Measurements from ENCODE around the gene GNG14.
"Not testable (repeated sequence)": the region's sequence is repeated elsewhere in the genome, so short reads cannot be mapped to it uniquely, and the experiment has no call there.

The GNG14 gene

DNA sequence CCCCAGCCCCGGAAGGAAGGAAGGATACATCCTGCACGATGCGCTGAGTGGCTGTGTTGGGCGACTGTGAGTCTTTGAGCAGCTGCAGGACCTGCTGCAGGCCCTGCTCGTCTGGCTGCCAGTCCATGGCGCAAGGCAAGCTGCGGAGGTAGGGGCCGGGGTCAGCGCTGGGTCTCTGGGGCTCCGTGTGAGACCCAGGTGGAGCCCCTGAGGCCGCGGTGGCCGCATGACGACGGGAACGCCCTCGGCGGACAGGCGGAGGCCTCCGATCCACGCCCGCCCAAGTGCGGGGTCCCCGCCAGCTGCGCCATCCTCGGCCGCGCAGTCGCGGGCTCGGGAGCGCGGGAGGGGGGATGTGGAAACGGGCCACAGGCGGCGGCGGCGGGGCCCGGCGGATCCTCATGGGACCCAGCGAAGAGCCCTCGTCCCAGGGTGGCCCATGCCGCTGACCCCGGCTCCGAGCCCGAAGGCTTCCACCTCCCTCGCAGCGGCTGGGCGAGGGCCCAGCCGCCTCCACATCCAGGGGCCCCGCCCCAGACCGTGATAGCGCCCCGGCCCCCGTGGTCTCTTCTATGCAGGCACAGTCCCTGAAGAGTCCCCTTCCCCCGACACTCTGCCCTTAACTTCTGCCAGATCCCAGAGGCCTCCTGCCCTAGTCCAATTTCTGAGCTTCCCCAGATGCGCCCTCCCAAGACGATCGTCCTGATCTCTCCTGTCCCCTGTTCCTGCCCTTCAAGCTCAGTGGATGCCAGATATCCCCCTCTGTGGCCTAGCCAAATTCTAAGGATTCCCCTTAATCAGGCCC, 33.3 kb downstream of the GNG14 start:
- Histone ChIP-seq H3K36me3 (ENCODE audit: insufficient read depth, low read length) (peaks cover 30% of the 10 kb centered on the region), H3K4me2 (ENCODE audit: low read length) (peak overlapping the region; percentile 100), H3K9me3 (replicated peaks; ENCODE audit: low read length) (no peaks in the 10 kb centered on the region), H3K27me3 (ENCODE audit: control insufficient read depth, insufficient read depth, low read length) (no peaks in the 10 kb centered on the region), H3K4me1 (ENCODE audit: control insufficient read depth, insufficient read depth, low read length) (peaks cover 26% of the 10 kb centered on the region), H3K4me3 (ENCODE audit: low read length) (peak overlapping the region; percentile 88), H3K9ac (ENCODE audit: low read depth, low read length) (peak overlapping the region; percentile 91)

DNA sequence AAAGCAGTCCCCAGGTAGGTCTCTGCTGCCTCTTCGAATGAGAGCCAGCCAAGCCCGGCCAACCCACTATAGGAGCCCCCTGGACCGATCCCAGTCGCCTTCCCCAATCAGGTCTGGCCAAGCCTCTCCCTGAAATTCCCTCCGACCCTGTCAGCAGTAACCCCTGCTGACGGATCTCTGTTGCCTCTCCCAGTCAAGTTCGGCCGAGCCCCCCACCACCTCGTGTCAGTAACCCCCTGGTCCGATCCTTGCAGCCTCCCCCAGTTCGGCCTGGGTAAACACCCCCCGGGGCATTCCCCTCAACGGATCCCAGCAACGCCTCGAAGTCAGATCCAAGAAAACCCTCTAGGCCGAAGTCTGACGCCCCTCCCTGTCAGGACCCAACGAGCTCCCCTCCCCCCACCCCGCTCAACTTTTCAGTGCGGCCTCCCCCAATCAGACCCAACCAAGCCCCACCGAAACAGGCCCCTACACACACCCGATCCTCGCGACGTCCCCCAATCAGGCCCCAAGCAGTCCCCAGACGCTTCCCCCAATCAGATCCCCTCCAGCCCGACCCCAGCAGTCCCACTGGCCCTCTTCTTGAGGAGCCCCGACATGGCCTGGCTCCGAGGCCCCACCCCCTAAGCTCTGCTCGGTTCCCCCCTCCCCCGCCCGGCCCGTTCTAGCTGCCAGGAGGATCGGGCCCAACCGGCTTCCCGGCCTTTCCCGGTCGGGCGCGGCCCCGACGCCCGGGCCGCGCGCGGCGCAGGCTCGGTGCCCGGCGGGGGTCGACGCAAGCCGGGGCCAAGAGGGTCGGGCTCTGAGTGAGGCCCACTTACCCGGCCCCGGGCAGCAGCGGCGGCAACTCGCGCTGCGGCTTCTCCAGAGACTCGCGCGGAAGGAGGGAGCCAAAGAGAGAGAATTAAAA, 34.1 kb downstream of the GNG14 start:
- Histone ChIP-seq H3K4me3 (ENCODE audit: low read length) (peak overlapping the region; percentile 88), H3K9ac (ENCODE audit: low read depth, low read length) (peak overlapping the region; percentile 91), H3K27me3 (ENCODE audit: control insufficient read depth, insufficient read depth, low read length) (no peaks in the 10 kb centered on the region), H3K4me2 (ENCODE audit: low read length) (peak overlapping the region; percentile 100), H3K36me3 (ENCODE audit: insufficient read depth, low read length) (peaks cover 27% of the 10 kb centered on the region), H3K4me1 (ENCODE audit: control insufficient read depth, insufficient read depth, low read length) (peaks cover 26% of the 10 kb centered on the region), H3K9me3 (replicated peaks; ENCODE audit: low read length) (no peaks in the 10 kb centered on the region)

DNA sequence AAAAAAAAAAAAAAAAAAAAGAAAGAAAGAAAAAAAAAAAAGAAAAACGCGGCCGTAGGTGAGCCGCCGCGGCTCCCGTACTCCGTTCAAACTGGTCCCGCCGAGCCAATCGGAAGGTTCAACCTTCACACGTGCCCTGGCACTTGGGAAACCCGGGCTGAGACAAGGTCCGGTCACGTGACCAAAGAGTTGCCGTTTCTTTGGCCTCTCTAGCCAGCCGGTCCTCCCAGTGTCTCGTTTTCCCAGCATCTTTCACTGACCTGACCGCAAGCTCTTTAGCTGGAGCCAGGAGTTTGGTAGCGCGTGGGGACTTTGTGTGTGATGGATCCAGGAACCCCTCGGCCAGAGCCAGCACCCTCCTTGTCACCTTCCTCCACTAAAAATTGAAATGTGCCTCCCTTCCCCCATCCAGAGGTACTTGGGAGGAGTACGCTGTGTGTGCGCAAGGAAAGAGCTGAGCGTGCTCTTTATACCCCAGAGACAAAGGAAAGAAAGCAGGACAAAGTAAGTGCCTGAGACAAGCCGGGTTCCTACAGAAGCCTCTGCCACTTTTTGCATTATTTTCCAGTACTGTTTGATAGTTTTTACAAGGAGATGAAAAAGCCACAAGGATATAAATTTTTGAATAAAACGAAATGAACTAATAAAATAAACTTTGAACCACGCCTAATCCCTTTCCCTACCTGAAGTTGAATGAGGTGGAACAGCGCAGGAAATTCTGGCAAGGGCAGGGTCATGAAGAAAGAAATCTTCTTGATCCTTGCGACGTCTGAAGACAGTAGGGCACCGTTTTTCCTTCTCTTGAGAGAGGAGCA, 35.0 kb downstream of the GNG14 start:
- H3K4me3 ChIP-seq (ENCODE audit: low read length) = peak overlapping the region; percentile 88
- peak overlapping the region; percentile 91 for H3K9ac ChIP-seq (ENCODE audit: low read depth, low read length)
- peaks cover 24% of the 10 kb centered on the region for H3K36me3 ChIP-seq (ENCODE audit: insufficient read depth, low read length)
- H3K4me1 ChIP-seq (ENCODE audit: control insufficient read depth, insufficient read depth, low read length) = peaks cover 26% of the 10 kb centered on the region
- no peaks in the 10 kb centered on the region for H3K27me3 ChIP-seq (ENCODE audit: control insufficient read depth, insufficient read depth, low read length)
- no peaks in the 10 kb centered on the region for H3K9me3 ChIP-seq (replicated peaks; ENCODE audit: low read length)
- H3K4me2 ChIP-seq (ENCODE audit: low read length) = peak overlapping the region; percentile 97

DNA sequence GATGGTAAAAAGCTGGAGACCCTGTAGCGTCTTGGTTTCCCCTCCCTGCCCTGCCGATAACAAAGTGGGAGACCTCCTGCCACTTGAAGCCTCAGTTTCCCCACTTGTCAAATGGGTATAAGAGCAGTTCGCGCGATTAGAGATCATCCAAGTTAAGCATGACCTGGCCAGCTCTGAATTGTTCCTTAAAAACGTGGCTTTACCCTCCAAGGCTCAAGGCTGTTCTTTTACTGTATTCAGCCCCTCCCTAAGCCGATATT, 35.5 kb downstream of the GNG14 start:
- H3K4me2 ChIP-seq (ENCODE audit: low read length) = peak overlapping the region; percentile 97
- peaks cover 25% of the 10 kb centered on the region for H3K36me3 ChIP-seq (ENCODE audit: insufficient read depth, low read length)
- peak overlapping the region; percentile 88 for H3K4me3 ChIP-seq (ENCODE audit: low read length)
- H3K4me1 ChIP-seq (ENCODE audit: control insufficient read depth, insufficient read depth, low read length) = peaks cover 24% of the 10 kb centered on the region
- H3K9me3 ChIP-seq (replicated peaks; ENCODE audit: low read length) = no peaks in the 10 kb centered on the region
- no peaks in the 10 kb centered on the region for H3K27me3 ChIP-seq (ENCODE audit: control insufficient read depth, insufficient read depth, low read length)
- H3K9ac ChIP-seq (ENCODE audit: low read depth, low read length) = peak overlapping the region; percentile 91

DNA sequence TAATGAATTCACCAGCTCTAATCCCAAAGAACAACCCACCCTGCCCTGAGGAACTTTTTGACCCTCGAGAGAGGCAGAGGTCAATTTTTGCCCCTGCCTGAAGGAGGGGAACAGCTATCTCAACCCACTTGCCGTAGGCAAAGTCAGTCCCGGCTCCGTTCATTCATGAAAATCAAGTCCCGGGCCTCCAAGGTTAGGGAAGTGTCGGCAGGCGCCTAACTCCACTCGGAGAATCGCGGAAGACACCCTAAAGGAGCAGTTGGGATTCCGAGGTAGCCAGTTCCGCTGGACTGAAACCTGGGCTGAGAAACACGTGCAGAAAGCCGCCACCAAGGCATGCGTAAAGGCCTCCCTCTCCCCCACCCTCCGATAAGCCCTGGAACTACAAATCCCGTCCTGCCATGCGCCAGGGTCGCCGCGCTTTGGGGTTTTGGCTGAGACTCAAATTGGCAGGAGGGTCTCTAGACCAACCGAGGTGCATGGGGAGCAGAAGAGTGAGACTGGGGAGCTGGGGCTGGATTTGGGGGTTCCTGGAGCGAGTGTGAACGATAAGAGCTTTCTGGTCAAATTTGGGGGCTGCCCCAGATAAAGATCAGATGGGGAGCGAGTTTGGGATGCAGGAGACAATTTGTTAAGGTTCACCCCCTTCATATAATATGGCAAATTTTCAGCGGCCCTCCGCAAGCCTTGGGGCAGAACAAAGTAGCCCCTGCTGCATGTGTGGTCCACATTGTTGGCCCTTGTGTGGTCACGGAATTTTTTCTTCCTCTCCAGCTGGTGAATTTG, 36.0 kb downstream of the GNG14 start, which contains the start of gene TNPO2:
Gene TNPO2 (minus strand): TSS at position 292 of the 786 bp plus-strand sequence. CDS start 2,955 bp downstream, outside the sequence.
- peak within 1 kb of the TSS; percentile 97 for H3K4me2 ChIP-seq (ENCODE audit: low read length)
- H3K36me3 ChIP-seq (ENCODE audit: insufficient read depth, low read length) = peaks cover 25% of the 10 kb centered on the region
- peak within 1 kb of the TSS; percentile 91 for H3K9ac ChIP-seq (ENCODE audit: low read depth, low read length)
- H3K4me3 ChIP-seq (ENCODE audit: low read length) = peak within 1 kb of the TSS; percentile 88
- H3K27me3 ChIP-seq (ENCODE audit: control insufficient read depth, insufficient read depth, low read length) = no peaks in the 10 kb centered on the region
- peaks cover 19% of the 10 kb centered on the region for H3K4me1 ChIP-seq (ENCODE audit: control insufficient read depth, insufficient read depth, low read length)
- no peaks in the 10 kb centered on the region for H3K9me3 ChIP-seq (replicated peaks; ENCODE audit: low read length)

DNA sequence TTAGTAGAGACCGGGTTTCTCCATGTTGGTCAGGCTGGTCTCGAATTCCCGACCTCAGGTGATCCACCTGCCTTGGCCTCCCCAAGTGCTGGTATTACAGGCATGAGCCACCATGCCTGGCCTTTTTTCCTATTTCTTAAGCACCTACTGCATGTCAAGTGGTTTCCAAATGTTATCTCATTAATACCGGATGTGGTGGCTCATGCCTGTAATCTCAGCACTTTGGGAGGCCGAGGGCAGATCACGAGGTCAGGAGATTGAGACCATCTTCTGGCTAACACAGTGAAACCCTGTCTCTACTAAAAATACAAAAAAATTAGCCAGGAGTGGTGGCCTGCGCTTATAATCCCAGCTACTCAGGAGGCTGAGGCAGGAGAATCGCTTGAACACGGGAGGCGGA, 37.8 kb downstream of the GNG14 start:
- H3K9me3 ChIP-seq (replicated peaks; ENCODE audit: low read length); H3K4me1 ChIP-seq (ENCODE audit: control insufficient read depth, insufficient read depth, low read length); H3K9ac ChIP-seq (ENCODE audit: low read depth, low read length); H3K4me3 ChIP-seq (ENCODE audit: low read length); H3K4me2 ChIP-seq (ENCODE audit: low read length); H3K27me3 ChIP-seq (ENCODE audit: control insufficient read depth, insufficient read depth, low read length): not testable (repeated sequence)
- peaks cover 34% of the 10 kb centered on the region for H3K36me3 ChIP-seq (ENCODE audit: insufficient read depth, low read length)

DNA sequence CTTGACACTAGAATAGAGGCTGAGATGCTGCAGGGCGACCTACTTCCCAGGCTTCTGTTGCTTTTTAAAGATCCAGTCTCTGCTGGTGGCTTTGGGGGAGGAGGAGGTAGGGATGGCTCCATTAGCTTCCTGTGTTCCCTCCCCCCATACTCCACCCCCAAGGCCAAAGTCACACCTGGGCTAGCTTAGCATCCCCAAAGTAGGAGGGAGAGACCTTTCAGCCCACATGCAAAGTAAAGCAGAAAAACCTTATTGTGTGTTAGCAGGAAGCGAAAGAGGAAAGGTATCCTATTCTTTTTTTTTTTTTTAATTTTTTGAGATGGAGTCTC, 39.2 kb downstream of the GNG14 start:
- Histone ChIP-seq H3K4me1 (ENCODE audit: control insufficient read depth, insufficient read depth, low read length) (peaks cover 11% of the 10 kb centered on the region), H3K9ac (ENCODE audit: low read depth, low read length) (no peak overlapping the region), H3K9me3 (replicated peaks; ENCODE audit: low read length) (no peaks in the 10 kb centered on the region), H3K4me2 (ENCODE audit: low read length) (no peak overlapping the region), H3K4me3 (ENCODE audit: low read length) (no peak overlapping the region), H3K36me3 (ENCODE audit: insufficient read depth, low read length) (peaks cover 42% of the 10 kb centered on the region), H3K27me3 (ENCODE audit: control insufficient read depth, insufficient read depth, low read length) (no peaks in the 10 kb centered on the region)

DNA sequence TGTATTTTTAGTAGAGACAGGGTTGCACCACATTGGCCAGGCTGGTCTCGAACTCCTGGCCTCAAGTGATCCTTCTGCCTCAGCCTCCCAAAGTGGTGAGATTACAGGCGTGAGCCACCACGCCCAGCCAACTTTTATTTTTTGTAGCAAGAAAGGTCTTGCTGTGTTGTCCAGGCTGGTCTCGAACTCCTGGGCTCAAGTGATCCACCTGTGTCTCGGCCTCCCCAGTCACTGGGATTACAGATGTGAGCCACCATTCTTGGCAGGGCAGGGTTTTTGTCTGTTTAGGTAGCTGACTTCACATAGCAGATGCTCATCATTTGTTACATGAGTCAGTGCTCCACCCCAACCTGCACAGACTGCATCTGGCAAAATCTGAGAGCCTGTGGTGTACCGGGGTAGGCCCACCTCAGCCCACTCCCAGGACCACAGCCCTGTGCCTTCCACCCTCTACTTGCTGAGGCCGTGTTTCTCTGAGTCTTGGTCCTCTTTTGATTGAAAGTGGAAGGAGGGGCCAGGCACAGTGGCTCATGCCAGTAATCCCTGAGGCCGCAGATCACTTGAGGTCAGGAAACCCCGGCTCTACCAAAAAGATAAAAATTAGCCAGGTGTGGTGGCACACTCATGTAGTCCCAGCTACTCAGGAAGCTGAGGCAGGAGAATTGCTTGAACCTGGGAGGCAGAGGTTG, 40.1 kb downstream of the GNG14 start:
- H3K36me3 ChIP-seq (ENCODE audit: insufficient read depth, low read length) = peaks cover 42% of the 10 kb centered on the region
- H3K27me3 ChIP-seq (ENCODE audit: control insufficient read depth, insufficient read depth, low read length) = no peaks in the 10 kb centered on the region
- H3K4me1 ChIP-seq (ENCODE audit: control insufficient read depth, insufficient read depth, low read length) = peaks cover 18% of the 10 kb centered on the region
- H3K9ac ChIP-seq (ENCODE audit: low read depth, low read length) = no peak overlapping the region
- no peak overlapping the region for H3K4me2 ChIP-seq (ENCODE audit: low read length)
- H3K4me3 ChIP-seq (ENCODE audit: low read length) = no peak overlapping the region
- H3K9me3 ChIP-seq (replicated peaks; ENCODE audit: low read length) = no peaks in the 10 kb centered on the region

DNA sequence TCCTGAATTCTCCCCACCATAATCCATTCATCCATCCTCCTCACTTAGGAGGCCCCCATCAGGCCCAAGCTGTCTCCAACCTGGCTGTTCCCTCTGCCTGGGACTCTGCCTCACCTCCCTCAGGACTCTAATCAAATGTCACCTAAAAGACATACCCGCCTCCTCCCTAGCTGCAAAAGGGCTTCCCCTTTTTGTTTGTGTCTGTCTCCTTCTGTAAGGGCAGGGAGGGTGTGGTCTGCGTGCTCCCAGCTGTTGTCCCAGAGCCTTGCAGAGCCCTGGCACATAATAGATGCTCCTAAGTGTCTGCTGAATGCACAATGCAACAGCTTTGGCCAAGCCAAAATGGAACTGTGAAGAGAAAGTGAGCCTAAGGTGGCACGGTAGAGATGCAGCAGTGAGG, 42.3 kb downstream of the GNG14 start:
- H3K9ac ChIP-seq (ENCODE audit: low read depth, low read length) = no peak overlapping the region
- no peaks in the 10 kb centered on the region for H3K9me3 ChIP-seq (replicated peaks; ENCODE audit: low read length)
- no peak overlapping the region for H3K4me2 ChIP-seq (ENCODE audit: low read length)
- peaks cover 17% of the 10 kb centered on the region for H3K4me1 ChIP-seq (ENCODE audit: control insufficient read depth, insufficient read depth, low read length)
- peaks cover 42% of the 10 kb centered on the region for H3K36me3 ChIP-seq (ENCODE audit: insufficient read depth, low read length)
- H3K4me3 ChIP-seq (ENCODE audit: low read length) = no peak overlapping the region
- H3K27me3 ChIP-seq (ENCODE audit: control insufficient read depth, insufficient read depth, low read length) = no peaks in the 10 kb centered on the region

DNA sequence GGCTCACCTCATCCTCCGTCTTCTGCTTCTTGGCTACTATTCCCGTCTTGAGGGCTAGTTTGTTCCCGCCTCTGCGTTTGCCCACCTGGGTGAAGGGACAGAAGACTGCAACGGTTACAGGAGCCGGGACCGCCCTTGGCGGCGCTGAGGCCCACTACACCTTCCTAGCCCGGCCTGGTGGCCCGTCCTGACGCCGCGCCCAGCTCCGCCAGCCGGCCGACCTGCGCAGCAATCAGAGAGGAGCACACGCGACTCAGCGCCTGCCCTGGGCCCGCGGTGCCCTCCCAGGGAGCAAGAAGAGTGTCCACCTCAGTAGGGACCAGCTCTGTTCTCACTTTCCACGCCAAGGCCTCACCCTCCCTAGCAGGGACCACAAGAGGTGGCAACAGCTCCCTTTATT, 43.5 kb downstream of the GNG14 start:
- no peak overlapping the region for H3K4me3 ChIP-seq (ENCODE audit: low read length)
- no peak overlapping the region for H3K9ac ChIP-seq (ENCODE audit: low read depth, low read length)
- H3K36me3 ChIP-seq (ENCODE audit: insufficient read depth, low read length) = peaks cover 42% of the 10 kb centered on the region
- H3K9me3 ChIP-seq (replicated peaks; ENCODE audit: low read length) = no peaks in the 10 kb centered on the region
- no peaks in the 10 kb centered on the region for H3K27me3 ChIP-seq (ENCODE audit: control insufficient read depth, insufficient read depth, low read length)
- H3K4me1 ChIP-seq (ENCODE audit: control insufficient read depth, insufficient read depth, low read length) = peaks cover 17% of the 10 kb centered on the region
- H3K4me2 ChIP-seq (ENCODE audit: low read length) = no peak overlapping the region

All from skeletal muscle satellite cell (primary cell).